ENCODE results near the gene MEF2C. TPM values are rescaled to one million over a fixed set of nuclear protein-coding genes. Genes with fewer than 3 reads are reported as not detected.

MEF2C gene
- total and polyA plus RNA-seq, 4 donors: 2.8 to 15.9 (median 10.1) TPM

GRCh38 chr5:88698290-88698689 is 184.7 kb downstream of the MEF2C start:
- H3K9me3 ChIP-seq (ENCODE audit: control insufficient read depth in 4 of 4, low read length in 3 of 4): no peaks in the 10 kb centered on the region
- no peak for DNase-seq (ENCODE audit: low spot score)
- peaks cover 0 to 4% (median under 1%) of the 10 kb centered on the region in 4 donors for H3K4me1 ChIP-seq (ENCODE audit: control insufficient read depth in 4 of 4, insufficient read depth in 4 of 4, low read length in 3 of 4)
- TF ChIP-seq FOXA2 (IDR thresholded peaks at IDR 0.05): no peak
- 67% methylated on average over 1 of the region's 1 CpG for WGBS
- no peak overlapping the region for H3K27ac ChIP-seq (ENCODE audit: low read depth in 1 of 2, low read length in 2 of 2)
- H3K27me3 ChIP-seq (ENCODE audit: control insufficient read depth in 4 of 4, insufficient read depth in 4 of 4, low read length in 3 of 4): peaks cover 4 to 34% (median 15%) of the 10 kb centered on the region in 4 donors
- no peaks in the 10 kb centered on the region for H3K36me3 ChIP-seq (ENCODE audit: control insufficient read depth in 4 of 4, insufficient read depth in 3 of 4, low read depth in 1 of 4, low read length in 3 of 4)
- no peak overlapping the region for H3K4me3 ChIP-seq (ENCODE audit: low read depth in 1 of 3, low read length in 3 of 3)
- H3K9ac ChIP-seq (ENCODE audit: low read depth in 1 of 2, low read length in 2 of 2): no peak overlapping the region

- H3K27me3 ChIP-seq (ENCODE audit: control insufficient read depth in 4 of 4, insufficient read depth in 4 of 4, low read length in 3 of 4): peaks cover 4 to 48% (median 21%) of the 10 kb centered on the region in 4 donors
- peaks cover 0 to 13% (median 9%) of the 10 kb centered on the region in 4 donors for H3K4me1 ChIP-seq (ENCODE audit: control insufficient read depth in 4 of 4, insufficient read depth in 4 of 4, low read length in 3 of 4)
- TF ChIP-seq MAX (IDR thresholded peaks at IDR 0.05) (no peak), RAD21 (IDR thresholded peaks at IDR 0.05) (no peak), JUND (IDR thresholded peaks at IDR 0.05) (no peak), NR2F2 (IDR thresholded peaks at IDR 0.05) (no peak), ZBTB33 (IDR thresholded peaks at IDR 0.05) (no peak), SP1 (IDR thresholded peaks at IDR 0.05) (no peak), TAF1 (conservative IDR thresholded peaks at IDR 0.05) (no peak), GABPA (IDR thresholded peaks at IDR 0.05 in 1 of 2, conservative IDR thresholded peaks at IDR 0.05 in 1 of 2) (no peak), EGR1 (IDR thresholded peaks at IDR 0.05; ENCODE audit: low read depth in 2 of 2) (no peak), RXRA (IDR thresholded peaks at IDR 0.05) (no peak), FOXA2 (IDR thresholded peaks at IDR 0.05) (no peak), HNF4A (conservative IDR thresholded peaks at IDR 0.05) (no peak)
- TF ChIP-seq, protein P1, sequence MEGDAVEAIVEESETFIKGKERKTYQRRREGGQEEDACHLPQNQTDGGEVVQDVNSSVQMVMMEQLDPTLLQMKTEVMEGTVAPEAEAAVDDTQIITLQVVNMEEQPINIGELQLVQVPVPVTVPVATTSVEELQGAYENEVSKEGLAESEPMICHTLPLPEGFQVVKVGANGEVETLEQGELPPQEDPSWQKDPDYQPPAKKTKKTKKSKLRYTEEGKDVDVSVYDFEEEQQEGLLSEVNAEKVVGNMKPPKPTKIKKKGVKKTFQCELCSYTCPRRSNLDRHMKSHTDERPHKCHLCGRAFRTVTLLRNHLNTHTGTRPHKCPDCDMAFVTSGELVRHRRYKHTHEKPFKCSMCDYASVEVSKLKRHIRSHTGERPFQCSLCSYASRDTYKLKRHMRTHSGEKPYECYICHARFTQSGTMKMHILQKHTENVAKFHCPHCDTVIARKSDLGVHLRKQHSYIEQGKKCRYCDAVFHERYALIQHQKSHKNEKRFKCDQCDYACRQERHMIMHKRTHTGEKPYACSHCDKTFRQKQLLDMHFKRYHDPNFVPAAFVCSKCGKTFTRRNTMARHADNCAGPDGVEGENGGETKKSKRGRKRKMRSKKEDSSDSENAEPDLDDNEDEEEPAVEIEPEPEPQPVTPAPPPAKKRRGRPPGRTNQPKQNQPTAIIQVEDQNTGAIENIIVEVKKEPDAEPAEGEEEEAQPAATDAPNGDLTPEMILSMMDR (IDR thresholded peaks at IDR 0.05; ENCODE audit: low read depth, low read length, missing input control): no peak
- TF ChIP-seq, protein P2, sequence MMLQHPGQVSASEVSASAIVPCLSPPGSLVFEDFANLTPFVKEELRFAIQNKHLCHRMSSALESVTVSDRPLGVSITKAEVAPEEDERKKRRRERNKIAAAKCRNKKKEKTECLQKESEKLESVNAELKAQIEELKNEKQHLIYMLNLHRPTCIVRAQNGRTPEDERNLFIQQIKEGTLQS (IDR thresholded peaks at IDR 0.05): no peak
These were observed 186.5 kb downstream of the MEF2C start for GRCh38 chr5:88696466-88696865.

DNA sequence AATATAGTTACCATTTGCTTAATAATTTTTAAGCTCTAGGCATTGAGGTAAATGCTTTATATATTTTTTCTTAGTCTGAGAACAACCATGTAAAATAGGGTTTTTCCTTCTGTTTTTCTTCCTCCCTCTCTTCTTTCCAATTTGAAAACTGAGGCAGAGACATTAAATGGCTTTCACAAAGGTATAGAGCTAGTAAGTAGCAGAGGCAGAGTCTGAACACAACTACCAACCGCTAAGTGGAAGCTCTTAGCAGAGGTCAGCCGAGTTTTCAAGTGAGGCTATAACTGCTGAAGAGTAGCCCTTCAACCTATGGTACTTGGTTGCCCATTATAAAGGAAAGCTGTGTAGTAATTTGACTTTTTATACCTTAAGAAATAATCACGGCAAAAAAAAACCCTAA is 187.1 kb downstream of the MEF2C start:
- Histone ChIP-seq H3K9me3 (ENCODE audit: control insufficient read depth in 4 of 4, low read length in 3 of 4) (no peaks in the 10 kb centered on the region), H3K4me1 (ENCODE audit: control insufficient read depth in 4 of 4, insufficient read depth in 4 of 4, low read length in 3 of 4) (peaks cover 2 to 16% (median 10%) of the 10 kb centered on the region in 4 donors), H3K9ac (ENCODE audit: low read depth in 1 of 2, low read length in 2 of 2) (no peak overlapping the region), H3K4me3 (ENCODE audit: low read depth in 1 of 3, low read length in 3 of 3) (no peak overlapping the region), H3K27me3 (ENCODE audit: control insufficient read depth in 4 of 4, insufficient read depth in 4 of 4, low read length in 3 of 4) (peaks cover 4 to 49% (median 22%) of the 10 kb centered on the region in 4 donors), H3K36me3 (ENCODE audit: control insufficient read depth in 4 of 4, insufficient read depth in 3 of 4, low read depth in 1 of 4, low read length in 3 of 4) (no peaks in the 10 kb centered on the region), H3K27ac (ENCODE audit: low read depth in 1 of 2, low read length in 2 of 2) (no peak overlapping the region)
- WGBS: 13% methylated on average over 3 of the region's 3 CpGs
- no peak for DNase-seq (ENCODE audit: low spot score)
- TF ChIP-seq GABPA (IDR thresholded peaks at IDR 0.05 in 1 of 2, conservative IDR thresholded peaks at IDR 0.05 in 1 of 2) (no peak), ZBTB33 (IDR thresholded peaks at IDR 0.05) (no peak), HNF4A (conservative IDR thresholded peaks at IDR 0.05) (no peak), MAX (IDR thresholded peaks at IDR 0.05) (no peak), JUND (IDR thresholded peaks at IDR 0.05) (no peak), EGR1 (IDR thresholded peaks at IDR 0.05; ENCODE audit: low read depth in 2 of 2) (no peak), TAF1 (conservative IDR thresholded peaks at IDR 0.05) (no peak), SP1 (IDR thresholded peaks at IDR 0.05) (no peak), FOXA2 (IDR thresholded peaks at IDR 0.05) (no peak), RXRA (IDR thresholded peaks at IDR 0.05) (no peak), FOXA1 (IDR thresholded peaks at IDR 0.05) (no peak)
- TF ChIP-seq, protein P2 (IDR thresholded peaks at IDR 0.05): no peak
- TF ChIP-seq, protein P3, sequence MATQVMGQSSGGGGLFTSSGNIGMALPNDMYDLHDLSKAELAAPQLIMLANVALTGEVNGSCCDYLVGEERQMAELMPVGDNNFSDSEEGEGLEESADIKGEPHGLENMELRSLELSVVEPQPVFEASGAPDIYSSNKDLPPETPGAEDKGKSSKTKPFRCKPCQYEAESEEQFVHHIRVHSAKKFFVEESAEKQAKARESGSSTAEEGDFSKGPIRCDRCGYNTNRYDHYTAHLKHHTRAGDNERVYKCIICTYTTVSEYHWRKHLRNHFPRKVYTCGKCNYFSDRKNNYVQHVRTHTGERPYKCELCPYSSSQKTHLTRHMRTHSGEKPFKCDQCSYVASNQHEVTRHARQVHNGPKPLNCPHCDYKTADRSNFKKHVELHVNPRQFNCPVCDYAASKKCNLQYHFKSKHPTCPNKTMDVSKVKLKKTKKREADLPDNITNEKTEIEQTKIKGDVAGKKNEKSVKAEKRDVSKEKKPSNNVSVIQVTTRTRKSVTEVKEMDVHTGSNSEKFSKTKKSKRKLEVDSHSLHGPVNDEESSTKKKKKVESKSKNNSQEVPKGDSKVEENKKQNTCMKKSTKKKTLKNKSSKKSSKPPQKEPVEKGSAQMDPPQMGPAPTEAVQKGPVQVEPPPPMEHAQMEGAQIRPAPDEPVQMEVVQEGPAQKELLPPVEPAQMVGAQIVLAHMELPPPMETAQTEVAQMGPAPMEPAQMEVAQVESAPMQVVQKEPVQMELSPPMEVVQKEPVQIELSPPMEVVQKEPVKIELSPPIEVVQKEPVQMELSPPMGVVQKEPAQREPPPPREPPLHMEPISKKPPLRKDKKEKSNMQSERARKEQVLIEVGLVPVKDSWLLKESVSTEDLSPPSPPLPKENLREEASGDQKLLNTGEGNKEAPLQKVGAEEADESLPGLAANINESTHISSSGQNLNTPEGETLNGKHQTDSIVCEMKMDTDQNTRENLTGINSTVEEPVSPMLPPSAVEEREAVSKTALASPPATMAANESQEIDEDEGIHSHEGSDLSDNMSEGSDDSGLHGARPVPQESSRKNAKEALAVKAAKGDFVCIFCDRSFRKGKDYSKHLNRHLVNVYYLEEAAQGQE (IDR thresholded peaks at IDR 0.05): no peak

More at GRCh38 chr5:88696466-88696865, 186.5 kb downstream of the MEF2C start:
- no peak overlapping the region for H3K4me3 ChIP-seq (ENCODE audit: low read depth in 1 of 3, low read length in 3 of 3)
- H3K36me3 ChIP-seq (ENCODE audit: control insufficient read depth in 4 of 4, insufficient read depth in 3 of 4, low read depth in 1 of 4, low read length in 3 of 4): no peaks in the 10 kb centered on the region
- H3K9me3 ChIP-seq (ENCODE audit: control insufficient read depth in 4 of 4, low read length in 3 of 4): no peaks in the 10 kb centered on the region
- no peak overlapping the region for H3K9ac ChIP-seq (ENCODE audit: low read depth in 1 of 2, low read length in 2 of 2)
- no peak overlapping the region for H3K27ac ChIP-seq (ENCODE audit: low read depth in 1 of 2, low read length in 2 of 2)
- DNase-seq (ENCODE audit: low spot score): no peak
